ENCODE measurements around the gene RSPO4.

DNA sequence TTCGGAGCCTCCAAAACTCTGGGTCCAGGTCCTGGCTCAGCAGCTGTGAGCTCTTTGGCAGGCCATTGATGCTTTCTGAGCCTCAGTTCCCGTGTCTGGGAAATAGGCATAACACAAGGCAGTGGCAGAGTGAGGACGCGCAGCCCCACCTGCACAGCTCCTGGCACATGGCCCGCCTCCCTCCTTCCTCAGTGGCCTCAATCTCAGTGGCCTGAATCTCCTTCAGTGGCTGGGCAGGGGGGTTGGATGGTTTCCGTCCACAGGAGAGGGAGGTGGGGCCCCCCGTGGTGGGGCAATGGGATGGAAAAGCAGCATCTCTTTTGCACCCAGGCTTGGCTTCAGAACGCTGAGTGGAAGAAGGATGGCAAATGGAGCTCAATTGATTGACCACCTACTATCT, 5.1 kb downstream of the RSPO4 start:
- TF ChIP-seq, protein P1, sequence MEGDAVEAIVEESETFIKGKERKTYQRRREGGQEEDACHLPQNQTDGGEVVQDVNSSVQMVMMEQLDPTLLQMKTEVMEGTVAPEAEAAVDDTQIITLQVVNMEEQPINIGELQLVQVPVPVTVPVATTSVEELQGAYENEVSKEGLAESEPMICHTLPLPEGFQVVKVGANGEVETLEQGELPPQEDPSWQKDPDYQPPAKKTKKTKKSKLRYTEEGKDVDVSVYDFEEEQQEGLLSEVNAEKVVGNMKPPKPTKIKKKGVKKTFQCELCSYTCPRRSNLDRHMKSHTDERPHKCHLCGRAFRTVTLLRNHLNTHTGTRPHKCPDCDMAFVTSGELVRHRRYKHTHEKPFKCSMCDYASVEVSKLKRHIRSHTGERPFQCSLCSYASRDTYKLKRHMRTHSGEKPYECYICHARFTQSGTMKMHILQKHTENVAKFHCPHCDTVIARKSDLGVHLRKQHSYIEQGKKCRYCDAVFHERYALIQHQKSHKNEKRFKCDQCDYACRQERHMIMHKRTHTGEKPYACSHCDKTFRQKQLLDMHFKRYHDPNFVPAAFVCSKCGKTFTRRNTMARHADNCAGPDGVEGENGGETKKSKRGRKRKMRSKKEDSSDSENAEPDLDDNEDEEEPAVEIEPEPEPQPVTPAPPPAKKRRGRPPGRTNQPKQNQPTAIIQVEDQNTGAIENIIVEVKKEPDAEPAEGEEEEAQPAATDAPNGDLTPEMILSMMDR (IDR thresholded peaks at IDR 0.05; ENCODE audit: insufficient read depth, low read length, poor library complexity, severe bottlenecking) = no peak
- TF ChIP-seq EZH2phosphoT487 (conservative IDR thresholded peaks at IDR 0.05; ENCODE audit: low read length) = no peak
